K562 (cell line): ENCODE data around the gene LGALS7. TPM values are rescaled to one million over a fixed set of nuclear protein-coding genes. Genes with fewer than 3 reads are reported as not detected.
A peak's percentile ranks its signal among the peaks of the same experiment; 100 is the strongest.
"Not testable (repeated sequence)": the region's sequence is repeated elsewhere in the genome, so short reads cannot be mapped to it uniquely, and the experiment has no call there.

Experiments used
- ATAC-seq: fragments of 200-7000 bp; cut with Tn5 transposase; 3 replicates; pipeline ENCODE4 v1.9.1; 2020; ENCODE audit warnings: moderate library complexity
- BruUV-seq: library from RNA; stranded (reverse); fragments of 400-500 nt; replicated peaks from 2 replicates; lab custom pipeline; 2021; lab: Mats Ljungman, UMichigan
- CTCF ChIA-PET: fragments of 300-600 bp; formaldehyde crosslinking; extraction: SDS; loops from one replicate; lab custom pipeline; 2021; ENCODE audit warnings: low intra/inter-chr PET ratio; lab: Yijun Ruan, JAX
- POLR2A ChIA-PET: fragments of 300-600, 350-650 bp; sonication (Branson Sonifier 250); formaldehyde crosslinking; extraction: SDS; loops from one replicate; lab custom pipeline; 2021; ENCODE audit warnings: antibody characterized with exemption, inconsistent platforms; lab: Yijun Ruan, JAX
- DNase-seq, 4 experiments: peaks; one replicate each; pipeline versions ENCODE4 v3.0.0 to v3.0.0-alpha.2; 2011 to 2018; ENCODE audit warnings: low spot score in 3 of 4, mixed read lengths in 3 of 4; ENCODE audit errors: extremely low read depth in 1 of 4
- FAIRE-seq: peaks from 2 replicates; lab custom pipeline; 2011; peaks lifted over from hg19 to GRCh38; lab: Jason Lieb, UNC
- H2AFZ ChIP-seq: 2 replicates; pipeline ENCODE4 v1.6.0; 2011; ENCODE audit warnings: low read depth, low read length, control low read depth, inconsistent platforms
- H3K27ac ChIP-seq: fragments of 200-600 bp; 3 replicates; pipeline ENCODE4 v1.8.0; 2011; ENCODE audit warnings: low read depth, mild to moderate bottlenecking, control low read depth, inconsistent platforms, low read length, moderate library complexity, mixed read lengths; ENCODE audit errors: extremely low read depth
- H3K27me3 ChIP-seq, 2 experiments: fragments of 300-600 bp in 1 of 2; 2 replicates in 1 of 2; 3 replicates in 1 of 2; pipeline versions ENCODE4 v1.6.0 to v1.8.0; 2011; ENCODE audit warnings: inconsistent platforms in 2 of 2, low read length in 2 of 2, mild to moderate bottlenecking in 1 of 2, mixed read lengths in 1 of 2, moderate library complexity in 1 of 2; ENCODE audit not compliant: control insufficient read depth in 2 of 2, insufficient read depth in 2 of 2
- H3K36me3 ChIP-seq: fragments of 300-600 bp; 3 replicates; pipeline ENCODE4 v1.8.0; 2011; ENCODE audit warnings: mild to moderate bottlenecking, low read length, inconsistent platforms; ENCODE audit not compliant: control insufficient read depth, insufficient read depth
- H3K4me1 ChIP-seq, 2 experiments: fragments of 200-600 bp in 1 of 2; replicated peaks in 1 of 2; 2 replicates in 1 of 2; 3 replicates in 1 of 2; pipeline versions ENCODE4 v1.5.1 to v1.8.0; 2011; ENCODE audit warnings: inconsistent platforms in 2 of 2, low read length in 2 of 2, mild to moderate bottlenecking in 1 of 2, mixed read lengths in 1 of 2, moderate library complexity in 1 of 2; ENCODE audit not compliant: control insufficient read depth in 2 of 2, insufficient read depth in 2 of 2
- H3K4me2 ChIP-seq: 2 replicates; pipeline ENCODE4 v1.6.1; 2011; ENCODE audit warnings: low read length, control low read depth, inconsistent platforms, mixed read lengths; ENCODE audit not compliant: insufficient read depth
- H3K4me3 ChIP-seq: fragments of 200-600 bp; sonication (generic), shearing (Covaris generic); 2 replicates; pipeline ENCODE4 v1.5.1; 2016; ENCODE audit warnings: control low read depth, inconsistent platforms
- H3K79me2 ChIP-seq: fragments of 200-600 bp; 3 replicates; pipeline ENCODE4 v1.8.0; 2011; ENCODE audit warnings: low read length, inconsistent platforms; ENCODE audit not compliant: control insufficient read depth, insufficient read depth
- H3K9ac ChIP-seq, 2 experiments: 2 replicates each; pipeline versions ENCODE4 v1.6.0 to v1.6.1; 2011; ENCODE audit warnings: low read depth in 2 of 2, low read length in 2 of 2, control low read depth in 1 of 2, inconsistent platforms in 1 of 2, mild to moderate bottlenecking in 1 of 2, mixed read lengths in 1 of 2; ENCODE audit not compliant: insufficient read depth in 1 of 2
- H3K9me1 ChIP-seq: one replicate; pipeline ENCODE4 v1.6.0; 2011; ENCODE audit warnings: inconsistent platforms, mild to moderate bottlenecking, low read length, moderate library complexity; ENCODE audit not compliant: control insufficient read depth, insufficient read depth
- H3K9me3 ChIP-seq: replicated peaks from 2 replicates; pipeline ENCODE4 v1.5.1; 2011; ENCODE audit warnings: low read depth, low read length, inconsistent platforms; ENCODE audit not compliant: control insufficient read depth, insufficient read depth
- H4K20me1 ChIP-seq: replicated peaks from 2 replicates; pipeline ENCODE4 v1.6.1; 2011; ENCODE audit warnings: low read length, inconsistent platforms, mixed read lengths; ENCODE audit not compliant: control insufficient read depth, insufficient read depth
- HNRNPK ChIP-seq: fragments of 200-400 bp; formaldehyde crosslinking; IDR thresholded peaks from one replicate; pipeline ENCODE4 v1.6.1; 2018; ENCODE audit warnings: mild to moderate bottlenecking, low read depth, low read length; ENCODE audit not compliant: poor library complexity, severe bottlenecking
- PCBP2 ChIP-seq: fragments of 200-400 bp; formaldehyde crosslinking; IDR thresholded peaks from 2 replicates; pipeline ENCODE4 v1.6.1; 2018; ENCODE audit warnings: low read length, low read depth, mild to moderate bottlenecking, moderate library complexity; ENCODE audit not compliant: poor library complexity, severe bottlenecking
- ZNF316 ChIP-seq: fragments of 450-650 bp; IDR thresholded peaks from 2 replicates; pipeline ENCODE4 v1.6.1; 2016
- WGBS: fragments of 100-300 bp; shearing (Covaris generic); methylation state at CpG from one replicate; pipeline ENCODE4 v1.1.6; 2016; ENCODE audit warnings: low coverage, mixed read lengths; ENCODE audit not compliant: insufficient coverage; ENCODE audit errors: missing lambda C conversion rate; 5-methylcytosine and 5-hydroxymethylcytosine counted together
- in situ Hi-C: fragments of 300-500 bp; cut with MboI; formaldehyde crosslinking; loops from 4 replicates; pipeline ENCODE4 v1.15.0; 2018; ENCODE audit warnings: inconsistent platforms, mixed read lengths
- intact Hi-C: fragments of 100-400 bp; cut with micrococcal nuclease; formaldehyde crosslinking; loops from 2 replicates; pipeline ENCODE4 v1.14.2; 2022
- polyA plus RNA-seq, 8 experiments: library from polyadenylated mRNA; depleted of rRNA in 4 of 8; stranded (reverse) in 5 of 8; unstranded in 3 of 8; fragments of >200 nt; fragmentation: Nextera tagmentation in 2 of 8; fragmentation: Illumina TruSeq in 1 of 8; extraction: Ambion mirVana in 2 of 8; extraction: Trizol in 1 of 8; gene quantifications; 2 replicates each; pipeline versions ENCODE4 v1.2.1 to v1.2.3, GENCODE V29; 2011 to 2014; ENCODE audit warnings: inconsistent platforms in 1 of 8, missing spikeins in 1 of 8
- total RNA-seq, 7 experiments: library from RNA; depleted of rRNA in 6 of 7; stranded (reverse); fragments of >200 nt in 6 of 7; fragmentation: Illumina TruSeq in 2 of 7; extraction: Trizol in 2 of 7; gene quantifications; 2 replicates each; pipeline versions ENCODE4 v1.2.1 to v1.2.3, GENCODE V29; 2011 to 2021; ENCODE audit warnings: low replicate concordance in 1 of 7

Gene LGALS7
- total and polyA plus RNA-seq, 9 of the 15 experiments (the other 6 are each of a cell fraction or from before 2014, with no cell fraction given): not detected

GRCh38 chr19:38761884-38762389, 11.4 kb downstream of the LGALS7 start:
- H3K27me3 ChIP-seq, H3K4me1 ChIP-seq, H2AFZ ChIP-seq, DNase-seq, intact Hi-C loops, BruUV-seq, H4K20me1 ChIP-seq, ATAC-seq, H3K36me3 ChIP-seq, H3K9me1 ChIP-seq, H3K27ac ChIP-seq, in situ Hi-C loops, FAIRE-seq, H3K9ac ChIP-seq, H3K79me2 ChIP-seq: not testable (repeated sequence)
- TF ChIP-seq ZNF316: peak; percentile 37; the same call in 1 of the 2 replicates
- TF ChIP-seq, all 486 proteins: peak for 1; not testable (repeated sequence) for 485
- H3K9me3 ChIP-seq, H3K4me3 ChIP-seq, CTCF ChIA-PET, H3K4me2 ChIP-seq: not testable (repeated sequence)
- WGBS: 62% methylated on average over 9 of the region's 9 CpGs
- POLR2A ChIA-PET: interaction anchor here (0.6 kb wide), 1 partner anchor 82 kb away, joined by 3 read pairs; no protein-coding TSS in a partner anchor

- BruUV-seq, in situ Hi-C loops, H3K9ac ChIP-seq, ATAC-seq, H3K27me3 ChIP-seq, DNase-seq, H3K36me3 ChIP-seq, H3K79me2 ChIP-seq, H3K4me2 ChIP-seq, H3K9me3 ChIP-seq, CTCF ChIA-PET, H3K4me1 ChIP-seq, intact Hi-C loops, FAIRE-seq, H4K20me1 ChIP-seq, H2AFZ ChIP-seq, H3K9me1 ChIP-seq, H3K27ac ChIP-seq, H3K4me3 ChIP-seq: not testable (repeated sequence)
- POLR2A ChIA-PET: interaction anchor here (0.6 to 1.0 kb wide), 5 partner anchors 11 to 88 kb away, joined by 3 to 4 read pairs (median 3); no protein-coding TSS in a partner anchor
- TF ChIP-seq PCBP2 (peak; percentile 93), HNRNPK (peak; percentile 78)
- WGBS: 44% methylated on average over 6 of the region's 6 CpGs
These were observed 12.4 kb downstream of the LGALS7 start for GRCh38 chr19:38760805-38761517.
